Endothelial cell of umbilical vein (primary cell): ENCODE results near the gene P4HB. TPM values are rescaled to one million over a fixed set of nuclear protein-coding genes. Genes with fewer than 3 reads are reported as not detected.

Experiments used
- BruUV-seq: library from RNA; stranded (reverse); fragments of 400-500 nt; replicated peaks from 2 replicates; lab custom pipeline; 2021; lab: Mats Ljungman, UMichigan
- CTCF ChIA-PET: fragments of 300-600, 350-600 bp; sonication (Branson Sonifier 250); formaldehyde crosslinking; loops from one replicate; lab custom pipeline; 2021; ENCODE audit warnings: antibody characterized with exemption, inconsistent platforms; lab: Charles Lee
- POLR2A ChIA-PET: fragments of 300-600, 350-600 bp; sonication (Branson Sonifier 250); formaldehyde crosslinking; loops from one replicate; lab custom pipeline; 2021; ENCODE audit warnings: antibody characterized with exemption, inconsistent platforms; lab: Charles Lee
- DNase-seq: peaks from one replicate; pipeline ENCODE4 v3.0.0-alpha.2; 2011; ENCODE audit warnings: low read depth, low spot score
- FAIRE-seq: peaks from 2 replicates; lab custom pipeline; 2011; peaks lifted over from hg19 to GRCh38; lab: Jason Lieb, UNC
- H2AFZ ChIP-seq: 2 replicates; pipeline ENCODE4 v1.6.0; 2012; ENCODE audit warnings: low read depth, low read length, control low read depth, inconsistent platforms
- H3K27ac ChIP-seq: 2 replicates; pipeline ENCODE4 v1.5.1; 2011; ENCODE audit warnings: low read depth, mild to moderate bottlenecking, control low read depth, low read length, moderate library complexity; ENCODE audit not compliant: insufficient read depth
- H3K27me3 ChIP-seq, 2 experiments: 2 replicates each; pipeline versions ENCODE4 v1.6.0 to v1.6.1; 2011; ENCODE audit warnings: low read length in 2 of 2, mixed read lengths in 1 of 2; ENCODE audit not compliant: control insufficient read depth in 2 of 2, insufficient read depth in 2 of 2
- H3K36me3 ChIP-seq, 2 experiments: 2 replicates in 1 of 2; 3 replicates in 1 of 2; pipeline ENCODE4 v1.5.1; 2011; ENCODE audit warnings: low read length in 2 of 2, mild to moderate bottlenecking in 1 of 2, moderate library complexity in 1 of 2; ENCODE audit not compliant: control insufficient read depth in 2 of 2, insufficient read depth in 2 of 2; ENCODE audit errors: extremely low read depth in 1 of 2
- H3K4me1 ChIP-seq: 3 replicates; pipeline ENCODE4 v1.5.1; 2011; ENCODE audit warnings: mild to moderate bottlenecking, low read length; ENCODE audit not compliant: control insufficient read depth, insufficient read depth; ENCODE audit errors: extremely low read depth
- H3K4me2 ChIP-seq: 2 replicates; pipeline ENCODE4 v1.6.1; 2011; ENCODE audit warnings: low read length, control low read depth, mixed read lengths; ENCODE audit not compliant: insufficient read depth
- H3K4me3 ChIP-seq, 3 experiments: fragments of 200-600 bp in 1 of 3; sonication (generic), shearing (Covaris generic) in 1 of 3; replicated peaks in 1 of 3; 2 replicates each; pipeline ENCODE4 v1.5.1; 2011 to 2016; ENCODE audit warnings: control low read depth in 3 of 3, low read length in 3 of 3, mild to moderate bottlenecking in 2 of 3, inconsistent platforms in 1 of 3, low read depth in 1 of 3, moderate library complexity in 1 of 3; ENCODE audit not compliant: insufficient read depth in 1 of 3
- H3K79me2 ChIP-seq: 2 replicates; pipeline ENCODE4 v1.6.0; 2012; ENCODE audit warnings: low read length, inconsistent platforms; ENCODE audit not compliant: control insufficient read depth, insufficient read depth
- H3K9ac ChIP-seq: replicated peaks from 2 replicates; pipeline ENCODE3; 2011; ENCODE audit warnings: low read length, control low read depth; ENCODE audit not compliant: insufficient read depth; ENCODE audit errors: extremely low read depth
- H3K9me1 ChIP-seq: replicated peaks from 3 replicates; pipeline ENCODE4 v1.6.0; 2011; ENCODE audit warnings: mild to moderate bottlenecking, low read length; ENCODE audit not compliant: control insufficient read depth, insufficient read depth; ENCODE audit errors: extremely low read depth
- H3K9me3 ChIP-seq: replicated peaks from 2 replicates; pipeline ENCODE4 v1.5.1; 2012; ENCODE audit warnings: low read length, inconsistent platforms; ENCODE audit not compliant: control insufficient read depth, insufficient read depth
- H4K20me1 ChIP-seq: replicated peaks from 2 replicates; pipeline ENCODE3; 2011; ENCODE audit warnings: mild to moderate bottlenecking, low read length; ENCODE audit not compliant: control insufficient read depth, insufficient read depth; ENCODE audit errors: extremely low read depth
- EZH2 ChIP-seq: IDR thresholded peaks from 2 replicates; pipeline ENCODE4 v1.6.1; 2012; ENCODE audit warnings: borderline replicate concordance, low read depth, mild to moderate bottlenecking, moderate library complexity, low read length, inconsistent platforms; ENCODE audit not compliant: severe bottlenecking
- FOS ChIP-seq: IDR thresholded peaks from 2 replicates; pipeline ENCODE4 v1.6.1; 2011; ENCODE audit warnings: mild to moderate bottlenecking, low read length, moderate library complexity, borderline replicate concordance; ENCODE audit not compliant: insufficient read depth
- GATA2 ChIP-seq: IDR thresholded peaks from 2 replicates; pipeline ENCODE4 v1.7.0; 2011; ENCODE audit warnings: low read depth, mild to moderate bottlenecking, moderate library complexity, mixed read lengths, low read length; ENCODE audit not compliant: insufficient read length, insufficient read depth
- JUN ChIP-seq: IDR thresholded peaks from 2 replicates; pipeline ENCODE4 v1.6.1; 2011; ENCODE audit warnings: borderline replicate concordance, low read depth; ENCODE audit not compliant: insufficient read length, insufficient read depth
- MYC ChIP-seq: IDR thresholded peaks from one replicate; pipeline ENCODE4 v1.6.1; 2011; ENCODE audit warnings: mild to moderate bottlenecking, low read depth, low read length
- POLR2A ChIP-seq: IDR thresholded peaks from 2 replicates; pipeline ENCODE4 v1.6.1; 2012; ENCODE audit warnings: low read depth, mild to moderate bottlenecking, control low read depth, low read length
- POLR2AphosphoS5 ChIP-seq: IDR thresholded peaks from 2 replicates; pipeline ENCODE4 v1.6.1; 2012; ENCODE audit warnings: low read depth, mild to moderate bottlenecking, control low read depth, low read length, moderate library complexity; ENCODE audit not compliant: insufficient read depth
- dilution Hi-C: fragments of 300-500 bp; cut with MboI; formaldehyde crosslinking; loops from one replicate; pipeline ENCODE4 v1.15.0; 2019; ENCODE audit warnings: low sequenced_read_pairs; ENCODE audit not compliant: extremely low pct_ligation_motif_present
- intact Hi-C: fragments of 100-400 bp; cut with micrococcal nuclease; formaldehyde crosslinking; loops from one replicate; pipeline ENCODE4 v1.10.0; 2022
- polyA plus RNA-seq, 4 experiments: library from polyadenylated mRNA; depleted of rRNA in 3 of 4; stranded (reverse) in 3 of 4; unstranded in 1 of 4; fragments of >200 nt; gene quantifications; 2 replicates each; pipeline versions ENCODE4 v1.2.1 to v1.2.3, GENCODE V29; 2011 to 2012; ENCODE audit warnings: missing spikeins in 1 of 4
- total RNA-seq: library from RNA; stranded (reverse); gene quantifications from 2 replicates; pipeline ENCODE4 v1.2.3, GENCODE V29; 2021
- TF ChIP-seq, protein P1 (sequence below): IDR thresholded peaks from 2 replicates; pipeline ENCODE4 v1.6.1; 2011; ENCODE audit not compliant: insufficient read depth, insufficient read length
- TF ChIP-seq, protein P2 (sequence below), 2 donors: IDR thresholded peaks; 1 replicate in 1 of 2; 2 replicates in 1 of 2; pipeline ENCODE4 v1.5.1; 2011; ENCODE audit warnings: low read length in 2 of 2, mild to moderate bottlenecking in 2 of 2, moderate library complexity in 2 of 2, control low read depth in 1 of 2, inconsistent platforms in 1 of 2, low read depth in 1 of 2; ENCODE audit not compliant: insufficient read depth in 1 of 2; ENCODE audit errors: extremely low read depth in 1 of 2

P4HB gene
- total and polyA plus RNA-seq, 2 donors (not counting 3 experiments of a cell fraction or from before 2014, with no cell fraction given), result 201 to 988 TPM

DNA sequence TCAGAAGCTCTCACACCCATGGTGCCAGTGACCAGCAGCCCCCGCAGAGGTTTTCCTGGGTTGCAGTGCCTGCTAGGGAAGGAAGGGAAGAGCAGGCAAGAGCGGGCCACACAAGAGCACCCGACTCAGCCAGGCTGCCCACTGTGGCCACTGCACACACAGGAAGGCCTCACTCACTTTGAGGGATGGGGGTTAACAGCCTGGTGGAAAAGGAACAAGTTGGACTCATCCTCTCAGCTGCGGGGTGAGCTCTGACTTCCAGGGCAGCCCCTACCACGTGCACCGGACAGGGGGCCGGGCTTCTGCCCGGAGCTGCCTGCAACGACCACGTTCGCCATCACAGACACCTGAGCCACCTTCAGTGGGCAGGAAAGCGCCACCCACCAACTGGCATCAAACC, 8.1 kb downstream of the P4HB start:
- peaks cover 17 to 52% of the 10 kb centered on the region in 2 experiments for H3K36me3 ChIP-seq
- intact Hi-C loops, result no loop called here

More for the DNA sequence above, 8.1 kb downstream of the P4HB start:
- Histone ChIP-seq H3K4me1 (no peaks in the 10 kb centered on the region), H2AFZ (no peak overlapping the region), H3K9me1 (no peaks in the 10 kb centered on the region), H3K9ac (no peak overlapping the region), H3K27ac (no peak overlapping the region), H3K27me3 (no peaks in the 10 kb centered on the region), H3K4me2 (no peak overlapping the region), H4K20me1 (no peaks in the 10 kb centered on the region), H3K79me2 (peaks cover 38% of the 10 kb centered on the region), H3K9me3 (no peaks in the 10 kb centered on the region), H3K4me3 (no peak overlapping the region)
- BruUV-seq, result no TSS peak
- dilution Hi-C loops, result no loop called here
- ChIA-PET POLR2A (no interaction called here), CTCF (interaction anchor here (1.0 to 1.6 kb wide), 3 partner anchors 16 to 118 kb away, joined by 3 to 4 read pairs (median 3); no protein-coding TSS in a partner anchor)
- FAIRE-seq, result no peak
- TF ChIP-seq MYC, result no peak
- no peak for TF ChIP-seq FOS
- no peak for TF ChIP-seq JUN
- TF ChIP-seq, protein P1, sequence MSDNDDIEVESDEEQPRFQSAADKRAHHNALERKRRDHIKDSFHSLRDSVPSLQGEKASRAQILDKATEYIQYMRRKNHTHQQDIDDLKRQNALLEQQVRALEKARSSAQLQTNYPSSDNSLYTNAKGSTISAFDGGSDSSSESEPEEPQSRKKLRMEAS, result no peak
- no peak for TF ChIP-seq POLR2AphosphoS5
- TF ChIP-seq, protein P2, sequence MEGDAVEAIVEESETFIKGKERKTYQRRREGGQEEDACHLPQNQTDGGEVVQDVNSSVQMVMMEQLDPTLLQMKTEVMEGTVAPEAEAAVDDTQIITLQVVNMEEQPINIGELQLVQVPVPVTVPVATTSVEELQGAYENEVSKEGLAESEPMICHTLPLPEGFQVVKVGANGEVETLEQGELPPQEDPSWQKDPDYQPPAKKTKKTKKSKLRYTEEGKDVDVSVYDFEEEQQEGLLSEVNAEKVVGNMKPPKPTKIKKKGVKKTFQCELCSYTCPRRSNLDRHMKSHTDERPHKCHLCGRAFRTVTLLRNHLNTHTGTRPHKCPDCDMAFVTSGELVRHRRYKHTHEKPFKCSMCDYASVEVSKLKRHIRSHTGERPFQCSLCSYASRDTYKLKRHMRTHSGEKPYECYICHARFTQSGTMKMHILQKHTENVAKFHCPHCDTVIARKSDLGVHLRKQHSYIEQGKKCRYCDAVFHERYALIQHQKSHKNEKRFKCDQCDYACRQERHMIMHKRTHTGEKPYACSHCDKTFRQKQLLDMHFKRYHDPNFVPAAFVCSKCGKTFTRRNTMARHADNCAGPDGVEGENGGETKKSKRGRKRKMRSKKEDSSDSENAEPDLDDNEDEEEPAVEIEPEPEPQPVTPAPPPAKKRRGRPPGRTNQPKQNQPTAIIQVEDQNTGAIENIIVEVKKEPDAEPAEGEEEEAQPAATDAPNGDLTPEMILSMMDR (IDR thresholded peaks at IDR 0.05; ENCODE audit: extremely low read depth in 1 of 2, insufficient read depth in 1 of 2, low read depth in 1 of 2, low read length in 2 of 2), result no peak
- no peak for TF ChIP-seq GATA2
- no peak for TF ChIP-seq EZH2
- TF ChIP-seq POLR2A, result no peak
- no peak for DNase-seq
